Measurements from ENCODE around the gene MKNK1.

MKNK1 gene

GRCh38 chr1:46522184-46522968 is 81.7 kb downstream of the MKNK1 start:
- peak; percentile 89 for DNase-seq (ENCODE audit: low read depth)

DNA sequence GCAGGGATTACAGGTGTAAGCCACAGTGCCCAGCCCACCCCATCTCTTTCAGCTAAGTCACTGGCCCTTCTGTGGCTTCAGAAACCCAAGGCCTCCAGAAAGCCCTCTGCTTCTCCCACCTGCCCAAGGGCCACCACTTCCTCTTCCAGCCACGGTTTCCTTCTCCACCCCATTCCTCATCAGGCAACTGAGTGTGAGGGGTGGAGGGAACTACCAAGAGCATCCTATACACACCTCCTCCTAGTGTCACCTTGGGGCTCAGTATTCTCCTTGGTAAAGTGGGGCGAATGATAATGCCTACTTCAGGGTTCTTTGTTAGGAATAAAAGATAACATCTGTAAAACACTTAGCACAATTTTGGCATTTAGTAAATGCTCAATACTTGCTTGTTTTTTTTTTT is 82.7 kb downstream of the MKNK1 start:
- DNase-seq (ENCODE audit: low read depth): no peak

DNA sequence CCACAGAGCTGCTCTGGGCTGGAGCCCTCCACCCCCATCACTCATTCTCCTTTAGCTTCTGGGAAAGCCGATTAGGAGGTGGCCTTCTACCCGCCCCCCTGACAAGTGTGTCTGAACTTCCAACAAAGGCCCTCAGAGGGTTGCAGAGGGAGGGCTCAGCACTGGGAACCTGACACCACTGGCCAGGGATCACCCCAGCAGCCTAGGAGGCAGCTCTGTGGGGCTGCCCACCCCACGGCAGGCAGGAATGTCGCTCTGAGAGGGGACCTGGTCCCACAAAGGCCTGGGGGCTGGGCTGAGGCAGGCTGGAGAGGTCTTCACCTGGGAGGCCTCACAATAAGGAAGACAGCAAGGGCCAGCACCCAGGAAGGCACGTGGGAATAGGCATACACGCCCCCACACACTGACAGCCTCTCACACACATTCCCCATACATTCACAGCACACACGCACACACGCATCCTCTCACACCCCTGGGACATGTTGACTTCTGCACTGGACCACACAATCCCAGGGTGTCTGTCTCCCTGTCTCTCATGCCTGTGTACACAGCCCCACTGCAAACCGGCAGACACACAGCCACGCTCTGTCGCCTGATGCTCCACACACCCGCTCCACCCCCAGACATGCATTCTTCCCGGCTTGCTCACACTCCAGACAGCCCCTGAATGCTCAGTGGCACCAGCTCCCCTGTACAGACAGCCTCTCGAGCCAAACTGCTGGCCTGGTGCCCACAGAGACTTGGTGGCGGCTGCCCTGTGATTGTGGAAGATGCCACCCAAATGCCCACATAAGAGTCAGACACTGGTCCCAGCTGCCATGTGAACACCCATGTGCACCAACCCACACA is 83.8 kb downstream of the MKNK1 start:
- peak; percentile 86 for DNase-seq (ENCODE audit: low read depth)

GRCh38 chr1:46519209-46519608 is 84.9 kb downstream of the MKNK1 start:
- peak; percentile 29 for DNase-seq (ENCODE audit: low read depth)

GRCh38 chr1:46517932-46518498 is 86.1 kb downstream of the MKNK1 start:
- DNase-seq (ENCODE audit: low read depth): no peak

DNA sequence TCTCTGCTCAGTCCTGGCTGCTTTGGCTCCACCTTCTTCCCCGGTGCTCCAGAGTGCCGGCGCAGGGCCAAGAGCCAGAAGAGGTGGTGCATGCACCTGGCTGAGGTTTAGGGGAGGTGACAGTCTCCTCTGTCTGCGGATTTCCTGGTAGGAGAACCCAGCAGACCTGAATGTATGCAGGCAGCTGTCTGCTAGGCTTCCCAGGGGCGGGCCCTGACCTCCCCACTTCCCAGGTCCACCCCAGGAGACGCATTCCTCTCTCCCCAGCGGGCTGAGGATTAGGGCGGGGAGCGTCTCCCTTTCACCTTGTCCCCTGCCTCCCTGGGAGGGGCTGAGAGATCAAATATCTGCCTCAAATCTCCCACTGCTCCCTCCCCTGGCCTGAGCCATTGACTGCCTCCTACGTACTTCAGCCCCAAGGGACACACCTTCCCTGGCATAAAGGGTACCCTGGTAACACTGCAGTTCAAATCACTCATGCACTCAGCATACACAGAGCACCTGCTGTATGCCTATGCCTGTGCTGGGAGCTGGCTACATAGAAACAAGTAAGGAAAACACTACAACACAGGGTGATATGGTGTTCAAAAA is 87.0 kb downstream of the MKNK1 start:
- no peak for DNase-seq (ENCODE audit: low read depth)

- DNase-seq (ENCODE audit: low read depth): no peak
Measured at GRCh38 chr1:46516200-46516950, 87.7 kb downstream of the MKNK1 start.

- DNase-seq (ENCODE audit: low read depth): no peak
Measured at GRCh38 chr1:46515576-46515975, 88.5 kb downstream of the MKNK1 start.

DNA sequence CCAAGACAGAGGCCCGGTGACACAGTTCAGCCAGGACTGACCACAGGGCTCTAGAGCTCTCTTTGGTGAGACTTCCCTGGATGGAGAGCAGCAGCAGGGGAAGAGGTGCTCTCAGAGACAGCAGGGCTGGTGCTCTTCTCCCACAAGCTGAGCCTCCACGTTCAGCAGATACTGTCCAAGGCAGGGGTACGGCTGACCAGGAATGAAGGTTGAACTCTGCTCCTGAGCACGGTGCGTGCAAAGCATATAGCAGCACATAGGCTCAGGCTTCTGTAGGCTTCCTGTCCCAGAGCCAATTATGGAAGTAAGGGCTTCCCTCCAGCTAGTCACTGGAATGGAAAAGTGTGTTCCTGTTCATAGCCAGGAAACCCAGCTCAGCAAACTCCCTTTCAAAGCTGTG is 90.5 kb downstream of the MKNK1 start:
- DNase-seq (ENCODE audit: low read depth): no peak

GRCh38 chr1:46512792-46513190 is 91.3 kb downstream of the MKNK1 start:
- no peak for DNase-seq (ENCODE audit: low read depth)

- DNase-seq (ENCODE audit: low read depth): no peak
Measured at GRCh38 chr1:46512135-46512791, 91.8 kb downstream of the MKNK1 start.

GRCh38 chr1:46510998-46511365 is 93.1 kb downstream of the MKNK1 start:
- DNase-seq (ENCODE audit: low read depth): no peak

- no peak for DNase-seq (ENCODE audit: low read depth)
Measured at GRCh38 chr1:46510341-46510997, 93.6 kb downstream of the MKNK1 start.

- peak; percentile 47 for DNase-seq (ENCODE audit: low read depth)
Measured at GRCh38 chr1:46508757-46509156, 95.3 kb downstream of the MKNK1 start.
